Trophoblast cell (in vitro differentiated cells and primary cell): ENCODE results near the gene AIG1.

ENCODE experiments used
- DNase-seq, 2 donors: peaks; one replicate each; pipeline ENCODE4 v3.0.0-alpha.2; 2016
- H2AFZ ChIP-seq: 2 replicates; pipeline ENCODE4 v1.6.1; 2013; ENCODE audit warnings: low read length, moderate library complexity, mild to moderate bottlenecking; ENCODE audit not compliant: insufficient read depth, poor library complexity
- H2AK5ac ChIP-seq: 2 replicates; pipeline ENCODE4 v1.6.1; 2013; ENCODE audit warnings: mild to moderate bottlenecking, low read length
- H2BK120ac ChIP-seq: 2 replicates; pipeline ENCODE4 v1.6.1; 2013; ENCODE audit warnings: low read length, mild to moderate bottlenecking, moderate library complexity; ENCODE audit not compliant: insufficient read depth, poor library complexity
- H2BK12ac ChIP-seq: 2 replicates; pipeline ENCODE4 v1.6.1; 2013; ENCODE audit warnings: mild to moderate bottlenecking, low read length, moderate library complexity
- H2BK5ac ChIP-seq: 2 replicates; pipeline ENCODE4 v1.6.1; 2013; ENCODE audit warnings: low read length, low read depth, moderate library complexity, mild to moderate bottlenecking; ENCODE audit not compliant: poor library complexity
- H3K14ac ChIP-seq: 2 replicates; pipeline ENCODE4 v1.6.1; 2013; ENCODE audit warnings: mild to moderate bottlenecking, low read length
- H3K18ac ChIP-seq: 2 replicates; pipeline ENCODE4 v1.6.1; 2013; ENCODE audit warnings: mild to moderate bottlenecking, low read length
- H3K23ac ChIP-seq: 2 replicates; pipeline ENCODE4 v1.6.1; 2013; ENCODE audit warnings: low read length
- H3K27ac ChIP-seq: 2 replicates; pipeline ENCODE4 v1.5.1; 2013; ENCODE audit warnings: low read depth, mild to moderate bottlenecking, inconsistent platforms, low read length, moderate library complexity
- H3K27me3 ChIP-seq: 2 replicates; pipeline ENCODE4 v1.6.1; 2013; ENCODE audit warnings: inconsistent platforms, mild to moderate bottlenecking, low read length, moderate library complexity; ENCODE audit not compliant: insufficient read depth
- H3K36me3 ChIP-seq, 2 experiments: 1 replicate in 1 of 2; 2 replicates in 1 of 2; pipeline ENCODE4 v1.6.1; 2013; ENCODE audit warnings: low read length in 2 of 2, mild to moderate bottlenecking in 2 of 2, moderate library complexity in 1 of 2; ENCODE audit not compliant: insufficient read depth in 2 of 2, control insufficient read depth in 1 of 2
- H3K4ac ChIP-seq: 2 replicates; pipeline ENCODE4 v1.6.1; 2013; ENCODE audit warnings: low read depth, mild to moderate bottlenecking, low read length, moderate library complexity
- H3K4me1 ChIP-seq, 2 experiments: 1 replicate in 1 of 2; 2 replicates in 1 of 2; pipeline ENCODE4 v1.6.1; 2013; ENCODE audit warnings: low read length in 2 of 2, mild to moderate bottlenecking in 2 of 2, moderate library complexity in 1 of 2; ENCODE audit not compliant: insufficient read depth in 2 of 2, control insufficient read depth in 1 of 2
- H3K4me2 ChIP-seq: 2 replicates; pipeline ENCODE4 v1.6.1; 2013; ENCODE audit warnings: inconsistent platforms, mild to moderate bottlenecking, low read length, moderate library complexity
- H3K4me3 ChIP-seq: 2 replicates; pipeline ENCODE4 v1.5.1; 2013; ENCODE audit warnings: mild to moderate bottlenecking, low read depth, low read length, inconsistent platforms
- H3K79me1 ChIP-seq: one replicate; pipeline ENCODE4 v1.6.1; 2013; ENCODE audit warnings: low read length
- H3K79me2 ChIP-seq: 2 replicates; pipeline ENCODE4 v1.6.1; 2013; ENCODE audit warnings: low read length, mild to moderate bottlenecking; ENCODE audit not compliant: control insufficient read depth, insufficient read depth, poor library complexity
- H3K9ac ChIP-seq: 2 replicates; pipeline ENCODE4 v1.6.1; 2013; ENCODE audit warnings: mild to moderate bottlenecking, low read length
- H3K9me3 ChIP-seq: 2 replicates; pipeline ENCODE4 v1.6.1; 2013; ENCODE audit warnings: low read depth, mild to moderate bottlenecking, control low read depth, inconsistent platforms, low read length; ENCODE audit not compliant: insufficient read depth
- H4K12ac ChIP-seq: 2 replicates; pipeline ENCODE4 v1.6.1; 2013; ENCODE audit warnings: low read depth, mild to moderate bottlenecking, low read length, moderate library complexity
- H4K8ac ChIP-seq: 2 replicates; pipeline ENCODE4 v1.6.1; 2013; ENCODE audit warnings: low read depth, mild to moderate bottlenecking, low read length, moderate library complexity
- H4K91ac ChIP-seq: one replicate; pipeline ENCODE4 v1.6.1; 2013; ENCODE audit warnings: low read depth, mild to moderate bottlenecking, low read length, moderate library complexity
- WGBS: extraction: QIAGEN DNeasy Blood & Tissue Kit; methylation state at CpG from one replicate; pipeline ENCODE4 v1.1.7; 2013; ENCODE audit warnings: missing lambda C conversion rate; ENCODE audit not compliant: insufficient read length, insufficient coverage; ENCODE audit errors: extremely low coverage; 5-methylcytosine and 5-hydroxymethylcytosine counted together

The AIG1 gene

GRCh38 chr6:143346004-143346403 is 285.3 kb downstream of the AIG1 start:
- Histone ChIP-seq H3K4ac (no peak overlapping the region), H3K9me3 (no peaks in the 10 kb centered on the region), H2BK12ac (no peak overlapping the region), H3K79me2 (no peaks in the 10 kb centered on the region), H2AFZ (no peak overlapping the region), H3K4me3 (no peak overlapping the region), H3K4me2 (no peak overlapping the region), H3K27ac (no peak overlapping the region), H2BK120ac (no peak overlapping the region), H3K14ac (no peak overlapping the region), H3K79me1 (no peaks in the 10 kb centered on the region), H2AK5ac (no peak overlapping the region), H3K18ac (no peak overlapping the region), H3K27me3 (no peaks in the 10 kb centered on the region), H4K12ac (no peak overlapping the region), H3K36me3 (no peaks in the 10 kb centered on the region), H4K91ac (no peak overlapping the region), H3K9ac (no peak overlapping the region), H3K4me1 (no peaks in the 10 kb centered on the region), H4K8ac (no peak overlapping the region), H3K23ac (no peak overlapping the region), H2BK5ac (no peak overlapping the region)
- no peak for DNase-seq

DNA sequence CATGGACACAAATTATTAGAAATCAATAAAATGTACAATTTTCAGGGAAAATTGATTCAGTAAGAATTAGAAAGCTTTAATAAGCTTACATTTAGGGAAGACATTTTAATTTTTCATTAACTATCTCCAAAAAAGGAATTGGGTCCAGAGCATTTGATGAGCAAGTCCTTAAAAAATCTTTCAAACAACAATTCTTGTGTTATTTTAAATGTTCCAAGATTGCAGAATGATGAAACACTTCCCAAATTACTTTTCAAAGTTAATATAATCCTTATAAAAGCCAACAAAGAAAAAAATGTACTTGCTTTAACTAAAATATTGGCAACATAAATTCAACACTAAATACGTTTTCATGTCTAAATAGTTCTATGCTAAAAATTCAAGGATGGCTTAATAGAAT is 287.8 kb downstream of the AIG1 start:
- Histone ChIP-seq H3K27me3 (no peaks in the 10 kb centered on the region), H3K27ac (no peak overlapping the region), H2AFZ (no peak overlapping the region), H3K23ac (no peak overlapping the region), H3K4me2 (no peak overlapping the region), H2BK120ac (no peak overlapping the region), H3K14ac (no peak overlapping the region), H4K12ac (no peak overlapping the region), H3K36me3 (no peaks in the 10 kb centered on the region), H3K79me1 (no peaks in the 10 kb centered on the region), H3K4me3 (no peak overlapping the region), H2BK12ac (no peak overlapping the region), H2BK5ac (no peak overlapping the region), H4K8ac (no peak overlapping the region), H3K4me1 (no peaks in the 10 kb centered on the region), H3K4ac (no peak overlapping the region), H4K91ac (no peak overlapping the region), H3K9ac (no peak overlapping the region), H3K18ac (no peak overlapping the region), H3K79me2 (no peaks in the 10 kb centered on the region), H2AK5ac (no peak overlapping the region), H3K9me3 (no peaks in the 10 kb centered on the region)
- DNase-seq, result no peak
- no CpG with 5 or more reads among the region's 1 CpG for WGBS

DNA sequence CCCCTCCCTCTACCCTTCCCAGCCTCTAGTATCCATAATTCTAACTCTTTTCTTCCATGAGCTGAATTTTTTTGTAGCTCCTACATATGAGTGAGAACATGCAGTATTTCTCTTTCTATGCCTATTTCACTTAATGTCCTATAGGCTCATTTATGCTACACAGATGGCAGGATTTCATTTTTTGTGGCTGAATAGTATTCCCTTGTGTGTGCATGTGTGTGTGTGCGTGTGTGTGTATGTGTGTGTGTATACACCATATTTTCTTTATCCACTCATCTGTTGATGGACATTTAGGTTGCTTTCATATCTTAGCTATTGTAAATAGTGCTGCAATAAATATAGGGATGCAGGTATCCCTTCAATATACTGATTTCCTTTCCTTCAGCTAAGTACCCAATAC is 288.8 kb downstream of the AIG1 start:
- H3K79me2 ChIP-seq, result no peaks in the 10 kb centered on the region
- no peak overlapping the region for H3K14ac ChIP-seq
- no peak overlapping the region for H3K18ac ChIP-seq
- H3K9me3 ChIP-seq, result no peaks in the 10 kb centered on the region
- no peak overlapping the region for H2AFZ ChIP-seq
- no peak overlapping the region for H3K4me3 ChIP-seq
- H2BK120ac ChIP-seq, result no peak overlapping the region
- H2BK12ac ChIP-seq, result no peak overlapping the region
- H2BK5ac ChIP-seq, result no peak overlapping the region
- no CpG with 5 or more reads among the region's 1 CpG for WGBS
- H3K27me3 ChIP-seq, result no peaks in the 10 kb centered on the region
- no peak overlapping the region for H2AK5ac ChIP-seq
- no peak overlapping the region for H3K4me2 ChIP-seq
- H3K9ac ChIP-seq, result no peak overlapping the region
- H4K91ac ChIP-seq, result no peak overlapping the region
- no peaks in the 10 kb centered on the region for H3K4me1 ChIP-seq
- DNase-seq, result no peak
- no peak overlapping the region for H3K4ac ChIP-seq
- H4K8ac ChIP-seq, result no peak overlapping the region
- no peak overlapping the region for H4K12ac ChIP-seq
- H3K23ac ChIP-seq, result no peak overlapping the region
- H3K27ac ChIP-seq, result no peak overlapping the region
- no peaks in the 10 kb centered on the region for H3K79me1 ChIP-seq
- H3K36me3 ChIP-seq, result no peaks in the 10 kb centered on the region

DNA sequence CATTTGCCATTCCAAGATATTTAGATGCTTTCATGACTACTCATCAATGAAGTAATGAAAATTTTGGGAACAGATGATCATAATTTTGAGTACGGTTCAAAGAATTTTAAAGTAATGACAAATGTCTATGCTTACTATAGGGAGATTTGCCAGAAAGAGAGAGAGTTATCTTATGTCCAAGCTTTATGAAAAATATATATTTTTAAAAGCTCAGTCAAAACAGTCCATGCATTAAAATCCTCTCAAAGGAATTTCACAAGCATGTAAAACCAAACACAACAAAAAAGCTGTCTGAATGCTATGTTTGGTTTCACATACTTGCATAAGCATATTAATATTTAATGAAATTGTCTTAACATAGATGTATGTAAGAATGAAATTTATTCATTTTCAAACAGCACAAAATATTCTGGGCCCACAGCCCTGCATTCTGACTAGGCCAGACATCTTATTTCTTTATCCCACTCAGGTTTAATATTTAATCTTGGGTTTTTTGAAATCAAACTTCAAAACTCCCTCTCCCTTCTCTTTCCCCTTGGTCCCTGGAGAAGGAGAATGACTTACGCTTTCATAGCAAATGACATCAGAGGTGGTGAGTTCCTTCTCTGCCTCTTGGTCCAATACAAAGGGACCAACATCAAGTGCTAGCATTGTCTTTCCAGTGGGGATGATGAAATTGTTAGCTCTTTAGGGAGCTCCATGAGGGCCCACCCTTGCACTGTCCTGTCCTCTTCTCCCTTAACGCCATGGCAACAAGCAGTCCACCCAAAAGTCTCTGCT is 295.6 kb downstream of the AIG1 start:
- Histone ChIP-seq H3K79me1 (no peaks in the 10 kb centered on the region), H4K8ac (no peak overlapping the region), H4K12ac (no peak overlapping the region), H4K91ac (no peak overlapping the region), H3K14ac (no peak overlapping the region), H3K23ac (no peak overlapping the region), H3K4me3 (no peak overlapping the region), H2BK120ac (no peak overlapping the region), H3K4me2 (no peak overlapping the region), H3K36me3 (no peaks in the 10 kb centered on the region), H3K9me3 (peaks cover 2% of the 10 kb centered on the region), H3K4ac (no peak overlapping the region), H2AK5ac (no peak overlapping the region), H3K27me3 (no peaks in the 10 kb centered on the region), H3K18ac (no peak overlapping the region), H3K27ac (no peak overlapping the region), H2BK5ac (no peak overlapping the region), H3K9ac (no peak overlapping the region), H3K79me2 (no peaks in the 10 kb centered on the region), H2BK12ac (no peak overlapping the region), H3K4me1 (no peaks in the 10 kb centered on the region), H2AFZ (no peak overlapping the region)
- no peak for DNase-seq
- no CpG with 5 or more reads among the region's 3 CpGs for WGBS
